Natural killer cell (primary cell): Measurements from ENCODE around the gene ITPKA. TPM values are rescaled to one million over a fixed set of nuclear protein-coding genes. Genes with fewer than 3 reads are reported as not detected.

ENCODE experiments used
- ATAC-seq, 3 donors: fragments of 150-1000 bp in 2 of 3; fragments of 200-7000 bp in 1 of 3; cut with Tn5 transposase; 1 replicate in 1 of 3; 2 replicates in 2 of 3; pipeline ENCODE4 v1.10.0; 2021; ENCODE audit warnings: mild to moderate bottlenecking in 2 of 3, moderate library complexity in 2 of 3
- DNase-seq, 2 donors: peaks; one replicate each; pipeline versions ENCODE4 v3.0.0 to v3.0.0-alpha.2; 2013 to 2021; ENCODE audit warnings: mixed read lengths in 1 of 2
- H3K27ac ChIP-seq: one replicate; pipeline ENCODE4 v1.5.1; 2013; ENCODE audit warnings: mild to moderate bottlenecking, low read length
- H3K27me3 ChIP-seq: one replicate; pipeline ENCODE4 v1.6.1; 2013; ENCODE audit warnings: low read length; ENCODE audit not compliant: control insufficient read depth, insufficient read depth
- H3K36me3 ChIP-seq: one replicate; pipeline ENCODE4 v1.6.1; 2013; ENCODE audit warnings: low read length; ENCODE audit not compliant: control insufficient read depth, insufficient read depth
- H3K4me1 ChIP-seq: one replicate; pipeline ENCODE4 v1.6.1; 2013; ENCODE audit warnings: low read length; ENCODE audit not compliant: control insufficient read depth, insufficient read depth
- H3K4me3 ChIP-seq: one replicate; pipeline ENCODE4 v1.5.1; 2013; ENCODE audit warnings: low read length
- H3K9me3 ChIP-seq: one replicate; pipeline ENCODE4 v1.6.1; 2013; ENCODE audit warnings: low read length; ENCODE audit not compliant: control insufficient read depth, insufficient read depth
- H3K27ac Mint-ChIP-seq, 2 donors: one replicate each; pipeline ENCODE4 v1.8.0; 2022; ENCODE audit warnings: mild to moderate bottlenecking in 2 of 2, mixed read lengths in 2 of 2, moderate library complexity in 1 of 2
- H3K27me3 Mint-ChIP-seq, 2 donors: one replicate each; pipeline ENCODE4 v1.8.0; 2022; ENCODE audit warnings: low read depth in 2 of 2, mixed read lengths in 2 of 2
- H3K36me3 Mint-ChIP-seq: one replicate; pipeline ENCODE4 v1.8.0; 2022; ENCODE audit warnings: mixed read lengths
- H3K4me1 Mint-ChIP-seq, 2 donors: one replicate each; pipeline ENCODE4 v1.8.0; 2022; ENCODE audit warnings: mixed read lengths in 2 of 2
- H3K4me3 Mint-ChIP-seq: one replicate; pipeline ENCODE4 v1.8.0; 2022; ENCODE audit warnings: mild to moderate bottlenecking, moderate library complexity, mixed read lengths
- H3K9me3 Mint-ChIP-seq, 2 donors: one replicate each; pipeline ENCODE4 v1.8.0; 2022; ENCODE audit warnings: mixed read lengths in 2 of 2
- WGBS: methylation state at CpG from one replicate; pipeline ENCODE4 v1.1.7; 2013; ENCODE audit warnings: missing lambda C conversion rate; ENCODE audit not compliant: insufficient coverage; 5-methylcytosine and 5-hydroxymethylcytosine counted together
- intact Hi-C: fragments of 100-400 bp; cut with micrococcal nuclease; formaldehyde crosslinking; loops from one replicate; pipeline ENCODE4 v1.14.2; 2022
- total RNA-seq, 4 donors: library from RNA; stranded (reverse); fragments of 120-200 nt in 1 of 4; gene quantifications; one replicate each; pipeline versions ENCODE4 v1.2.3 to v1.2.4, GENCODE V29; 2013 to 2022
- TF ChIP-seq, protein P1 (sequence below): fragments of 200-600 bp; IDR thresholded peaks from one replicate; pipeline ENCODE4 v1.8.0; 2022; ENCODE audit warnings: antibody characterized with exemption

Gene ITPKA
- total RNA-seq, 3 donors from 2014 or later (not counting 1 experiment from before 2014, with no cell fraction given): not detected

DNA sequence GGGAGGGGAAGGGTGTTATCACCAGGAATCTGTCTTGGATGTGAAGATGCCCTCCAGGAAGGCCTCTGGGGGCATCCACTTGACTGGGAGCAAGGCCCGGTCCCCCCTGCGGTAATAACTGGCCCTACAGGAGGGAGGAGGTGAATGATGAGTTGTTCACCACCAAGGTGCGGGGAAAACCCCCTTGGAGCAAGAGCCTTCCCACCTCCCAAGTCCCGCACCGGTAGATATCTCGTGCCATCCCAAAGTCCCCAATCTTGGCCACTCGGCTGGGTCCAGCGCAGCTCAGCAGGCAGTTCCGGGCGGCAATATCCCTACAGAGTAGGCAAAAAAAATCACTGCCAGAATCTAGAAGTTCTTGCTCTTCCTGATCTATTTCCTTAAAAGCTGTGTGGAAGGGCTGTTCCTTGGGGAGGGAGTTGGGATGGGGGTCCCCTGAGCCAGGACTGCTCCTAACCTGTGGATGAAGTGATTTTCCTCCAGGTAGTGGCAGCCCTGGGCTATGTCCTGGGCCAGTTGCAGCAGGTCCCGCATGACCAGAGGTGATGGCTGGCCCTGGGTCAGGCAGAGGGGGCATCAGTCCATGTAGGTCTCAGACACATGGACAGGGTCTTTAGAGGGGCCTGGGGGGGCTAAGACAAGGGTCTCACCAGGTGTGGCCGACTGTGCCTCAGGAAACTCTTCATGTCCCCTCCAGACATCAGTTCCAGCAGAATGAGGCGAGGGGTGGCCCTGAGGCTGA lies 11.2 kb downstream of the ITPKA start:
- Histone ChIP-seq H3K4me1 (peaks cover 30% of the 10 kb centered on the region), H3K36me3 (no peaks in the 10 kb centered on the region), H3K9me3 (no peaks in the 10 kb centered on the region), H3K27ac (no peak overlapping the region), H3K4me3 (no peak overlapping the region), H3K27me3 (peaks cover 27% of the 10 kb centered on the region)
- 94% methylated on average over 13 of the region's 13 CpGs for WGBS
- H3K4me3 Mint-ChIP-seq: peak overlapping the region; percentile 13
- H3K9me3 Mint-ChIP-seq: no peaks in the 10 kb centered on the region
- H3K36me3 Mint-ChIP-seq: no peaks in the 10 kb centered on the region
- H3K27me3 Mint-ChIP-seq: peaks cover 6 to 22% of the 10 kb centered on the region in 2 donors
- ATAC-seq (no peak), DNase-seq (no peak)
- H3K4me1 Mint-ChIP-seq: peaks cover 0 to 29% of the 10 kb centered on the region in 2 donors
- intact Hi-C loops: no loop called here
- TF ChIP-seq, protein P1, sequence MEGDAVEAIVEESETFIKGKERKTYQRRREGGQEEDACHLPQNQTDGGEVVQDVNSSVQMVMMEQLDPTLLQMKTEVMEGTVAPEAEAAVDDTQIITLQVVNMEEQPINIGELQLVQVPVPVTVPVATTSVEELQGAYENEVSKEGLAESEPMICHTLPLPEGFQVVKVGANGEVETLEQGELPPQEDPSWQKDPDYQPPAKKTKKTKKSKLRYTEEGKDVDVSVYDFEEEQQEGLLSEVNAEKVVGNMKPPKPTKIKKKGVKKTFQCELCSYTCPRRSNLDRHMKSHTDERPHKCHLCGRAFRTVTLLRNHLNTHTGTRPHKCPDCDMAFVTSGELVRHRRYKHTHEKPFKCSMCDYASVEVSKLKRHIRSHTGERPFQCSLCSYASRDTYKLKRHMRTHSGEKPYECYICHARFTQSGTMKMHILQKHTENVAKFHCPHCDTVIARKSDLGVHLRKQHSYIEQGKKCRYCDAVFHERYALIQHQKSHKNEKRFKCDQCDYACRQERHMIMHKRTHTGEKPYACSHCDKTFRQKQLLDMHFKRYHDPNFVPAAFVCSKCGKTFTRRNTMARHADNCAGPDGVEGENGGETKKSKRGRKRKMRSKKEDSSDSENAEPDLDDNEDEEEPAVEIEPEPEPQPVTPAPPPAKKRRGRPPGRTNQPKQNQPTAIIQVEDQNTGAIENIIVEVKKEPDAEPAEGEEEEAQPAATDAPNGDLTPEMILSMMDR: no peak
- no peak overlapping the region for H3K27ac Mint-ChIP-seq

DNA sequence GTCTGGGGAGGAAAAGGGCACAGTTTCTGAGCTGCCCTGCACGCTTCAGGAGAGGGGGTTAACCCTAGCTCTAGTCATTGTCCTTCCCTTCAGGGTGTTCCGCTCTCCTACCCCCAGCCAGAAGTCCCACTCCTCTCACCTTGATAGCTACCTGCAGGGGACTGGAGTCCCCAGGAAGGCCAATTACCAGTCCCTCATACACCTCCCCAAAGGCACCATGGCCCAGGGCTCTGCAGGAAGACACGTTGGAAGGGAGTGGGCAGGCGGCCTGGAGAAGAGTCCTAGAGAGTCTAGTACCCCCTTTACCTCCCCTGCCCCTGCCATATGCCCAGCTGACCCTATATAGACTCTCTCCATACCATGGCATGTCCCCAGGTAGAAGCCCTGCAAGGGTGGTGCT lies 12.1 kb downstream of the ITPKA start:
- H3K4me1 ChIP-seq: peaks cover 29% of the 10 kb centered on the region
- H3K4me3 ChIP-seq: no peak overlapping the region
- H3K9me3 ChIP-seq: no peaks in the 10 kb centered on the region
- Mint-ChIP-seq H3K27me3 (peaks cover 0 to 25% of the 10 kb centered on the region in 2 donors), H3K9me3 (no peaks in the 10 kb centered on the region), H3K4me3 (no peak overlapping the region), H3K36me3 (no peaks in the 10 kb centered on the region), H3K4me1 (peaks cover 0 to 29% of the 10 kb centered on the region in 2 donors), H3K27ac (no peak overlapping the region)
- no peak overlapping the region for H3K27ac ChIP-seq
- TF ChIP-seq, protein P1: no peak
- no peaks in the 10 kb centered on the region for H3K36me3 ChIP-seq
- H3K27me3 ChIP-seq: peaks cover 19% of the 10 kb centered on the region
- ATAC-seq (no peak), DNase-seq (no peak)
- WGBS: 90% methylated on average over 4 of the region's 4 CpGs
- intact Hi-C loops: no loop called here

- Histone ChIP-seq H3K36me3 (no peaks in the 10 kb centered on the region), H3K4me3 (no peak overlapping the region), H3K4me1 (peaks cover 23% of the 10 kb centered on the region), H3K27me3 (peaks cover 12% of the 10 kb centered on the region), H3K27ac (no peak overlapping the region), H3K9me3 (no peaks in the 10 kb centered on the region)
- Mint-ChIP-seq H3K4me3 (no peak overlapping the region), H3K27me3 (peaks cover 0 to 17% of the 10 kb centered on the region in 2 donors), H3K4me1 (peaks cover under 1 to 19% of the 10 kb centered on the region in 2 donors), H3K36me3 (no peaks in the 10 kb centered on the region), H3K27ac (no peak overlapping the region), H3K9me3 (no peaks in the 10 kb centered on the region)
- no peak for ATAC-seq
- TF ChIP-seq, protein P1: no peak
- peak in 1 of 2 donors; percentile 39 for DNase-seq
- WGBS: 81% methylated on average over 10 of the region's 10 CpGs
- intact Hi-C loops: no loop called here
These were observed 13.2 kb downstream of the ITPKA start for GRCh38 chr15:41506796-41507341.
